Gastrocnemius medialis (tissue), 4 donors: ENCODE results near the gene PPIG.

ENCODE experiments used
- CTCF ChIP-seq, 5 experiments: fragments of 450-650 bp in 3 of 5; fragments of 200-600 bp in 2 of 5; sonication (generic) in 2 of 5; IDR thresholded peaks in 4 of 5; conservative IDR thresholded peaks in 1 of 5; 1 replicate in 4 of 5; 2 replicates in 1 of 5; pipeline ENCODE4 v1.5.1; 2016 to 2019; ENCODE audit warnings: antibody characterized with exemption in 5 of 5, mild to moderate bottlenecking in 3 of 5, moderate library complexity in 3 of 5
- POLR2A ChIP-seq, 2 donors: fragments of 450-650 bp; IDR thresholded peaks; one replicate each; pipeline ENCODE4 v1.6.1; 2017; ENCODE audit warnings: antibody characterized with exemption in 2 of 2, mild to moderate bottlenecking in 2 of 2, moderate library complexity in 2 of 2

GRCh38 chr2:169656164-169656563, 72.0 kb downstream of the PPIG start:
- no peak for TF ChIP-seq POLR2A (IDR thresholded peaks at IDR 0.05)
- no peak for TF ChIP-seq CTCF (IDR thresholded peaks at IDR 0.05 in 4 of 5, conservative IDR thresholded peaks at IDR 0.05 in 1 of 5)
